HepG2 (cell line): ENCODE results near the gene GRIN3B. TPM values are rescaled to one million over a fixed set of nuclear protein-coding genes. Genes with fewer than 3 reads are reported as not detected.

Source experiments
- ATF6 ChIP-seq: sonication (generic); formaldehyde crosslinking; conservative IDR thresholded peaks from 2 replicates; pipeline ENCODE4 v1.4.0; 2020; ENCODE audit warnings: missing genetic modification reagents
- BRCA1 ChIP-seq: sonication (generic); formaldehyde crosslinking; IDR thresholded peaks from 2 replicates; pipeline ENCODE4 v1.4.0; 2020; ENCODE audit warnings: missing genetic modification reagents
- CBX5 ChIP-seq: sonication (generic); formaldehyde crosslinking; IDR thresholded peaks from 2 replicates; pipeline ENCODE4 v1.4.0; 2020; ENCODE audit warnings: missing genetic modification reagents, borderline replicate concordance
- CSRNP1 ChIP-seq: sonication (generic); formaldehyde crosslinking; IDR thresholded peaks from 2 replicates; pipeline ENCODE4 v1.8.1; 2023; ENCODE audit warnings: mild to moderate bottlenecking, missing genetic modification reagents
- DNMT1 ChIP-seq: sonication (generic); formaldehyde crosslinking; IDR thresholded peaks from 2 replicates; pipeline ENCODE4 v1.5.1; 2020; ENCODE audit warnings: mild to moderate bottlenecking, missing genetic modification reagents
- IRF9 ChIP-seq: sonication (generic); formaldehyde crosslinking; IDR thresholded peaks from 2 replicates; pipeline ENCODE4 v1.8.0; 2022; ENCODE audit warnings: missing genetic modification reagents, mild to moderate bottlenecking, borderline replicate concordance
- MEIS2 ChIP-seq: sonication (generic); formaldehyde crosslinking; IDR thresholded peaks from 2 replicates; pipeline ENCODE4 v1.9.0; 2021; ENCODE audit warnings: mild to moderate bottlenecking, missing genetic modification reagents
- MXI1 ChIP-seq: IDR thresholded peaks from 3 replicates; pipeline ENCODE4 v1.6.1; 2012; ENCODE audit warnings: low read depth, low read length, inconsistent platforms, borderline replicate concordance
- PHF21A ChIP-seq: sonication (generic); formaldehyde crosslinking; IDR thresholded peaks from 2 replicates; pipeline ENCODE4 v1.5.0; 2020; ENCODE audit warnings: mild to moderate bottlenecking, missing genetic modification reagents
- RAD21 ChIP-seq: fragments of 450-650 bp; formaldehyde crosslinking; IDR thresholded peaks from 2 replicates; pipeline ENCODE4 v1.5.0; 2020; ENCODE audit warnings: mild to moderate bottlenecking
- TFE3 ChIP-seq: IDR thresholded peaks from 2 replicates; pipeline ENCODE4 v1.6.1; 2016
- USF2 ChIP-seq, 2 experiments: sonication (generic) in 1 of 2; formaldehyde crosslinking in 1 of 2; IDR thresholded peaks; 2 replicates each; pipeline versions ENCODE4 v1.5.1 to v1.6.1; 2011 to 2020; ENCODE audit warnings: borderline replicate concordance in 1 of 2, low read depth in 1 of 2, low read length in 1 of 2, mild to moderate bottlenecking in 1 of 2, missing genetic modification reagents in 1 of 2, moderate library complexity in 1 of 2
- ZIK1 ChIP-seq: sonication (generic); formaldehyde crosslinking; IDR thresholded peaks from 2 replicates; pipeline ENCODE4 v1.5.0; 2020; ENCODE audit warnings: mild to moderate bottlenecking, low read depth, missing genetic modification reagents, borderline replicate concordance
- ZKSCAN8 ChIP-seq: IDR thresholded peaks from 2 replicates; pipeline ENCODE4 v1.6.1; 2016; ENCODE audit warnings: borderline replicate concordance, missing genetic modification reagents, missing compliant biosample characterization
- ZNF547 ChIP-seq: sonication (generic); formaldehyde crosslinking; IDR thresholded peaks from 2 replicates; pipeline ENCODE4 v1.5.1; 2020; ENCODE audit warnings: mild to moderate bottlenecking, missing genetic modification reagents
- ZNF670 ChIP-seq: sonication (generic); formaldehyde crosslinking; IDR thresholded peaks from 2 replicates; pipeline ENCODE4 v1.8.0; 2022; ENCODE audit warnings: mild to moderate bottlenecking, missing genetic modification reagents, borderline replicate concordance
- ZNF747 ChIP-seq: sonication (generic); formaldehyde crosslinking; IDR thresholded peaks from 2 replicates; pipeline ENCODE4 v1.8.1; 2023; ENCODE audit warnings: missing genetic modification reagents, mild to moderate bottlenecking, borderline replicate concordance
- ZNF790 ChIP-seq: sonication (generic); formaldehyde crosslinking; IDR thresholded peaks from 2 replicates; pipeline ENCODE4 v1.8.0; 2022; ENCODE audit warnings: missing genetic modification reagents, mild to moderate bottlenecking, borderline replicate concordance
- ZSCAN31 ChIP-seq: sonication (generic); formaldehyde crosslinking; IDR thresholded peaks from 2 replicates; pipeline ENCODE4 v1.5.0; 2020; ENCODE audit warnings: low read depth, mild to moderate bottlenecking, missing genetic modification reagents
- polyA plus RNA-seq, 8 experiments: library from polyadenylated mRNA; depleted of rRNA in 3 of 8; stranded (reverse) in 7 of 8; unstranded in 1 of 8; fragments of >200 nt; fragmentation: Illumina TruSeq in 4 of 8; extraction: Trizol in 4 of 8; gene quantifications; 2 replicates each; pipeline versions ENCODE4 v1.2.1 to v1.2.3, GENCODE V29; 2011 to 2016; ENCODE audit warnings: low read depth in 4 of 8, missing spikeins in 1 of 8, mixed read lengths in 1 of 8; ENCODE audit not compliant: insufficient read depth in 1 of 8
- total RNA-seq, 5 experiments: library from RNA; depleted of rRNA; stranded (reverse); fragments of >200 nt; fragmentation: Illumina TruSeq; extraction: Trizol; gene quantifications; 2 replicates each; pipeline ENCODE4 v1.2.3, GENCODE V29; 2016; ENCODE audit warnings: low read depth in 1 of 5

Gene GRIN3B
- total and polyA plus RNA-seq, 2 of the 13 experiments (the other 11 are each of a cell fraction or from before 2014, with no cell fraction given), result 0.07 to 0.20 TPM

- peak; percentile 54 for TF ChIP-seq TFE3 (CRISPR knock-in tag)
- peak; percentile 58 for TF ChIP-seq RAD21 (CRISPR knock-in tag)
- no peak for TF ChIP-seq USF2 (IDR thresholded peaks at IDR 0.05; ENCODE audit: low read depth, low read length)
- TF ChIP-seq USF2 (CRISPR knock-in tag; IDR thresholded peaks at IDR 0.05; ENCODE audit: borderline replicate concordance), result no peak; the same call in 1 of the 2 replicates
- peak; percentile 95; the same call in 2 of the 3 replicates for TF ChIP-seq MXI1
- peak; percentile 83; the same call in 1 of the 2 replicates for TF ChIP-seq IRF9 (CRISPR knock-in tag)
- TF ChIP-seq ZSCAN31 (CRISPR knock-in tag), result 0 out of 2 replicates have a peak, but pooled peaks have one; percentile 78
- TF ChIP-seq MEIS2 (CRISPR knock-in tag), result no peak
- TF ChIP-seq ZNF670 (CRISPR knock-in tag), result peak; percentile 72; the same call in 1 of the 2 replicates
- TF ChIP-seq ZNF747 (CRISPR knock-in tag), result peak; percentile 79; the same call in 1 of the 2 replicates
- no peak for TF ChIP-seq ATF6
- TF ChIP-seq PHF21A, result peak; percentile 38; the same call in 1 of the 2 replicates
- peak; percentile 70; the same call in 1 of the 2 replicates for TF ChIP-seq CSRNP1 (CRISPR knock-in tag)
- 0 out of 2 replicates have a peak, but pooled peaks have one; percentile 62 for TF ChIP-seq ZNF790 (CRISPR knock-in tag)
- TF ChIP-seq BRCA1 (CRISPR knock-in tag), result no peak
- no peak for TF ChIP-seq CBX5 (CRISPR knock-in tag)
- peak; percentile 94 for TF ChIP-seq ZNF547 (CRISPR knock-in tag)
- peak; percentile 62; the same call in 1 of the 2 replicates for TF ChIP-seq DNMT1
- 0 out of 2 replicates have a peak, but pooled peaks have one; percentile 17 for TF ChIP-seq ZKSCAN8 (CRISPR knock-in tag)
- peak; percentile 80; the same call in 1 of the 2 replicates for TF ChIP-seq ZIK1 (CRISPR knock-in tag)
Observed at GRCh38 chr19:984165-984967, 15.9 kb upstream of the GRIN3B start, which contains the start of gene WDR18 (continued).
